ENCODE data around the gene CPD. TPM values are rescaled to one million over a fixed set of nuclear protein-coding genes. Genes with fewer than 3 reads are reported as not detected.
A peak's percentile ranks its signal among the peaks of the same experiment; 100 is the strongest.

The CPD gene
- total RNA-seq, 3 donors from 2014 or later (not counting 1 experiment from before 2014, with no cell fraction given), result 67.3 to 94.5 (median 85.9) TPM

GRCh38 chr17:30351735-30352134 is 27.0 kb upstream of the CPD start:
- no peak for TF ChIP-seq CTCF (IDR thresholded peaks at IDR 0.05)
- Histone ChIP-seq H3K27ac (ENCODE audit: low read length) (no peak overlapping the region), H3K36me3 (ENCODE audit: control insufficient read depth, insufficient read depth, low read length) (no peaks in the 10 kb centered on the region), H3K4me3 (ENCODE audit: low read length) (no peak overlapping the region), H3K9me3 (ENCODE audit: control insufficient read depth, insufficient read depth, low read length) (no peaks in the 10 kb centered on the region), H3K27me3 (ENCODE audit: control insufficient read depth, insufficient read depth, low read length) (no peaks in the 10 kb centered on the region), H3K4me1 (ENCODE audit: control insufficient read depth, insufficient read depth, low read length) (peaks cover 12% of the 10 kb centered on the region)
- Mint-ChIP-seq H3K27ac (peak overlapping the region; percentile 36 to 40), H3K36me3 (no peaks in the 10 kb centered on the region), H3K27me3 (ENCODE audit: low read depth in 2 of 2) (no peaks in the 10 kb centered on the region), H3K4me3 (peak overlapping the region; percentile 62), H3K4me1 (peaks cover 20 to 26% of the 10 kb centered on the region in 2 donors), H3K9me3 (no peaks in the 10 kb centered on the region)
- no peak for ATAC-seq
- intact Hi-C loops (cut with micrococcal nuclease), result no loop called here
- no peak for DNase-seq
- 92% methylated on average over 2 of the region's 2 CpGs for WGBS (ENCODE audit: insufficient coverage)

GRCh38 chr17:30352240-30352814 is 26.4 kb upstream of the CPD start:
- H3K36me3 ChIP-seq (ENCODE audit: control insufficient read depth, insufficient read depth, low read length), result no peaks in the 10 kb centered on the region

GRCh38 chr17:30354701-30355100 is 24.0 kb upstream of the CPD start:
- Histone ChIP-seq H3K27me3 (ENCODE audit: control insufficient read depth, insufficient read depth, low read length) (no peaks in the 10 kb centered on the region), H3K27ac (ENCODE audit: low read length) (no peak overlapping the region), H3K36me3 (ENCODE audit: control insufficient read depth, insufficient read depth, low read length) (no peaks in the 10 kb centered on the region), H3K4me1 (ENCODE audit: control insufficient read depth, insufficient read depth, low read length) (peaks cover 12% of the 10 kb centered on the region), H3K9me3 (ENCODE audit: control insufficient read depth, insufficient read depth, low read length) (no peaks in the 10 kb centered on the region), H3K4me3 (ENCODE audit: low read length) (no peak overlapping the region)
- peaks cover 20 to 26% of the 10 kb centered on the region in 2 donors for H3K4me1 Mint-ChIP-seq
- intact Hi-C loops (cut with micrococcal nuclease), result no loop called here
- H3K9me3 Mint-ChIP-seq, result no peaks in the 10 kb centered on the region
- TF ChIP-seq CTCF (IDR thresholded peaks at IDR 0.05), result no peak
- H3K4me3 Mint-ChIP-seq, result no peak overlapping the region
- ATAC-seq (no peak), DNase-seq (no peak)
- no peaks in the 10 kb centered on the region for H3K27me3 Mint-ChIP-seq (ENCODE audit: low read depth in 2 of 2)
- H3K36me3 Mint-ChIP-seq, result no peaks in the 10 kb centered on the region
- H3K27ac Mint-ChIP-seq, result no peak overlapping the region

More at GRCh38 chr17:30352240-30352814, 26.4 kb upstream of the CPD start:
- Mint-ChIP-seq H3K36me3 (no peaks in the 10 kb centered on the region), H3K4me3 (no peak overlapping the region), H3K27me3 (ENCODE audit: low read depth in 2 of 2) (no peaks in the 10 kb centered on the region), H3K9me3 (no peaks in the 10 kb centered on the region), H3K27ac (peak overlapping the region; percentile 36 to 52), H3K4me1 (peaks cover 20 to 26% of the 10 kb centered on the region in 2 donors)
- Histone ChIP-seq H3K9me3 (ENCODE audit: control insufficient read depth, insufficient read depth, low read length) (no peaks in the 10 kb centered on the region), H3K27me3 (ENCODE audit: control insufficient read depth, insufficient read depth, low read length) (no peaks in the 10 kb centered on the region), H3K4me3 (ENCODE audit: low read length) (no peak overlapping the region), H3K4me1 (ENCODE audit: control insufficient read depth, insufficient read depth, low read length) (peaks cover 12% of the 10 kb centered on the region), H3K27ac (ENCODE audit: low read length) (no peak overlapping the region)
- ATAC-seq, result peak; percentile 68 to 77 (median 75)
- WGBS (ENCODE audit: insufficient coverage), result 100% methylated on average over 1 of the region's 2 CpGs
- TF ChIP-seq CTCF (IDR thresholded peaks at IDR 0.05), result no peak
- DNase-seq, result no peak
- intact Hi-C loops (cut with micrococcal nuclease), result no loop called here

- TF ChIP-seq CTCF (IDR thresholded peaks at IDR 0.05), result no peak
- Mint-ChIP-seq H3K9me3 (peaks cover 3% of the 10 kb centered on the region in 2 donors), H3K27ac (no peak overlapping the region), H3K27me3 (ENCODE audit: low read depth in 2 of 2) (no peaks in the 10 kb centered on the region), H3K4me1 (peaks cover 2 to 12% of the 10 kb centered on the region in 2 donors), H3K36me3 (peaks cover 8% of the 10 kb centered on the region), H3K4me3 (no peak overlapping the region)
- Histone ChIP-seq H3K27me3 (ENCODE audit: control insufficient read depth, insufficient read depth, low read length) (no peaks in the 10 kb centered on the region), H3K9me3 (ENCODE audit: control insufficient read depth, insufficient read depth, low read length) (peaks cover 3% of the 10 kb centered on the region), H3K27ac (ENCODE audit: low read length) (no peak overlapping the region), H3K36me3 (ENCODE audit: control insufficient read depth, insufficient read depth, low read length) (no peaks in the 10 kb centered on the region), H3K4me1 (ENCODE audit: control insufficient read depth, insufficient read depth, low read length) (peaks cover 6% of the 10 kb centered on the region), H3K4me3 (ENCODE audit: low read length) (no peak overlapping the region)
- DNase-seq (no peak), ATAC-seq (no peak)
- intact Hi-C loops (cut with micrococcal nuclease), result no loop called here
Measured at GRCh38 chr17:30357476-30357875, 21.3 kb upstream of the CPD start.
